ENCODE results near the gene TACC3. TPM values are rescaled to one million over a fixed set of nuclear protein-coding genes. Genes with fewer than 3 reads are reported as not detected.

Gene TACC3
- total and polyA plus RNA-seq, 5 experiments from 2014 or later = 38.7 to 150 (median 91.6) TPM

DNA sequence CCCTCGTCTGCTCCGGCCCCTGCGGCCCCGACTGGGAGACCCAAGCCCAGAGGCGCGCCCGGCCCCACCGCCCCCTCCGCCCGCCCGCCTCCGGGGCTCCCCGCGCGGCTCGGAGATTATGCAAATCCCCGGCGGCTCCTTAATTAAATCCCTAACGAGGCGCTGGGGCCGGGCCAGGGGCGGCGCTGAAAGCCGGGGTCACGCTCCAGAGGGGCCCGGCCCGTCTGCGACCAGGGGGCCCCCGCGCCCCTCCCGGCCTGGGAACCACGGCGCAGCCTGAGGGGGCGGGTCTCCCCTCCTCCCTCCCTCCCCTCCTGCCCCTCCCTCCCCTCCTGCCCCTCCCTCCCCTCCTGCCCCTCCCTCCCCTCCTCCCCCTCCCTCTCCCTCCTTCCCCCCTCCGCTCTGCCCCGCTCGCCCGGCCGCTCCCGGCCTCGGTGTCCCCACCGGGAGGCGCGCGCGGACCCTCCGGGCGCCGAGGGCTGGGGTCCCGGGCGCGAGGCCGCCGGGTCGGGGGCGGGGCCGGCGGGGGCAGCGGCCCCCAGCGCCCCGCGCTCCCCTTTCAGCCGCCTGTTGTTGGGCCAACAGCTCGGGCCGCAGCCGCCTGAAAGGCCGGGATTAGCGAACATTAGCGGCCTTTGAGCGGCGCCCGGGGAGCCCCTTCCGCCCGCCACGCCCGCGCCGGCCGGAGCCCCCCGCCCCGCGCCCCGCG is 45.9 kb downstream of the TACC3 start:
- ATAC-seq = peak; percentile 8 to 46
- H3K27ac Mint-ChIP-seq = no peak overlapping the region
- H3K4me1 Mint-ChIP-seq = peaks cover 2 to 22% (median 8%) of the 10 kb centered on the region in 4 donors
- no peaks in the 10 kb centered on the region for H3K36me3 Mint-ChIP-seq
- H3K9me3 Mint-ChIP-seq = no peaks in the 10 kb centered on the region
- DNase-seq = no peak
- POLR2A ChIA-PET = no interaction called here
- H3K27me3 Mint-ChIP-seq = peaks cover 2 to 36% (median 8%) of the 10 kb centered on the region in 5 donors
- peak overlapping the region in 1 of 10 donors; percentile 43 for H3K4me3 Mint-ChIP-seq

DNA sequence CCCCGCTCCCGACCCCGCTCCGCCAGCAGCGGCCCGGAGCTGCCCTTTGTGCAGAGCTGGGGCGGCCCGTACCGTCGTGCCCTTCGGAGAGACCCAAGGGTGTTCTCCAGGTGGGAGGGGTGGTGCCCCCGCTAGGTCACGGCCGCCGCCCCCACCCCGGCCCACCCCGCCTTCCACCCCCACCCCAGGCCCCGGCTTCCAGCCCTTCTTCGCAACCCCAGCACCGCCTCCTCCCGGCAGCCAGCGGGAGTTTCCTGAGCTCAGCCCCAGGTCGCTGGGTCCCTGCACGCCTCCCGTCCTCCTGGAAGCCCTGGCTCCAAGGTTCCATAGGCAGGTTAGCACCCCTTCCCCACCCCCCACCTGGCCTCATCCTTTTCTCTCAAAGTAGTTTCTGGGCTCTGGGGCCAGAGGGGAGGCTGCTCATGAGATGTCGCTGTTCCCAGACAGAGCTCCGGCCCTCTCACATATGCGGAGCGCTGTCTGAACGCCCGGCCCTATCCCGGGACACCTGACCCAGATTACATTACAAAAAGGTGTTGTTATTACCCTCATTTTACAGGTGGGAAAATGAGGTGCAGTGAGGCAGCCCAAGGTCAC is 46.5 kb downstream of the TACC3 start:
- Mint-ChIP-seq H3K4me1 (peaks cover 2 to 22% (median 8%) of the 10 kb centered on the region in 4 donors), H3K27me3 (peaks cover 2 to 34% (median 8%) of the 10 kb centered on the region in 5 donors), H3K4me3 (peak overlapping the region; percentile 39 to 84 (median 58)), H3K9me3 (no peaks in the 10 kb centered on the region), H3K36me3 (no peaks in the 10 kb centered on the region), H3K27ac (no peak overlapping the region)
- ATAC-seq (peak; percentile 54), DNase-seq (peak in 1 of 10 donors; percentile 12)
- POLR2A ChIA-PET = no interaction called here

DNA sequence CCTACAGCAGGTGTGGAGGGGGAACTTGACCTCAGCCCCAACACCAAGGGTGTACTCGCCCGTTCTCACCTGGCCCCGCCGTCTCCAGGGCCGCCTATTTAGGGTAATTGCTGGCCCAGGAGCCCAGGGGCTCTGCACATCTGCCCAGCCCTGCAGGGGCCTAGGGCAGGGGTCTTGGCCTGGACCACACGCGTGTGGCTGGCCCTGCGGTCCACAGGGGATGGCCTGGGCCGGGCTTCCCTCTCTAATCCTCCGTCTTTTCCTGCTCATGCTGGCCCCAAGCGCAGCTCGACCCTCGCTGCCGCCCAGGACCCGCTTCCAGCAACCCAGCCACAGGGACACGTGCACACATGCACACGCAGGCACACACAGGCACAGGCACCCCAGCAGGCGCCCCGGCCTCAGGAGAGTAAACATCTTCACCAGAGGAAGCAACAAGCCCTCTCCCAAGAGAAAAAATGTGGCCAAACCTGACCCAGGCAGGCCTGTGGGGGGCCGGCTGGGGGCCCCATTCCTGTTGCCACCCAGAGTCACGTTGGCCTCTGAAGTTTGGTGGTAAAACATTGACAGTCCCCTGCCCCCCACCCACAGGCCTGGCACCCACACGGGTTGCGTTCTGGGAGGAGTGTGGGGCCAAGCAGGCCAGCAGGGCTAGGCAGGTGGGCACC is 47.2 kb downstream of the TACC3 start:
- peak overlapping the region; percentile 43 to 84 (median 70) for H3K4me3 Mint-ChIP-seq
- POLR2A ChIA-PET = no interaction called here
- no peak overlapping the region for H3K27ac Mint-ChIP-seq
- peaks cover 2 to 22% (median 8%) of the 10 kb centered on the region in 4 donors for H3K4me1 Mint-ChIP-seq
- H3K27me3 Mint-ChIP-seq = peaks cover 2 to 32% (median 8%) of the 10 kb centered on the region in 5 donors
- DNase-seq = no peak
- H3K36me3 Mint-ChIP-seq = no peaks in the 10 kb centered on the region
- H3K9me3 Mint-ChIP-seq = no peaks in the 10 kb centered on the region
- ATAC-seq = no peak

DNA sequence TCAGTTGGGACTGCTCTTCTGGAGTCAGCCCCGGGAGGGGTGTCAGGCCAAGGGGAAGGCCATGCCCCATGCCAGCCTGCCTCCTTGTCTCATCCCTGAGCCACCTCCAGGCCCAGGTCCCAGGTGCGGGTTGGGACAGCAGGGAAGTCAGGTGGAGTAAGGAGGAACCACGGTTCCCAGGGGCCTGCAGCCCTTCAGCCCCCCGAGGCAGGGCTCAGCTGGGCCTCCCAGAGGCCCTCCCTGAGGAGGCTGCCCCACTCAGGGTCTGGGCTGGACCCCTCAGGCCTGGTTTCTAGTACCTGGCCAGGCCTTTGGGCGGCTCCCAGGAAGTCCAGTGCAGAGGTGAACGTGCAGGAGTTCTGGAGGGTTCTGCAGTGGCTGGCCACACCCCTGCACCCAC is 48.4 kb downstream of the TACC3 start:
- POLR2A ChIA-PET = interaction anchor here (0.6 kb wide), 1 partner anchor 129 kb away, joined by 4 read pairs; no protein-coding TSS in a partner anchor
- no peak overlapping the region for H3K27ac Mint-ChIP-seq
- DNase-seq = no peak
- H3K27me3 Mint-ChIP-seq = peaks cover 1 to 23% (median 8%) of the 10 kb centered on the region in 5 donors
- no peak for ATAC-seq
- no peak overlapping the region for H3K4me3 Mint-ChIP-seq
- no peaks in the 10 kb centered on the region for H3K36me3 Mint-ChIP-seq
- H3K9me3 Mint-ChIP-seq = no peaks in the 10 kb centered on the region
- peaks cover 2 to 22% (median 8%) of the 10 kb centered on the region in 4 donors for H3K4me1 Mint-ChIP-seq

DNA sequence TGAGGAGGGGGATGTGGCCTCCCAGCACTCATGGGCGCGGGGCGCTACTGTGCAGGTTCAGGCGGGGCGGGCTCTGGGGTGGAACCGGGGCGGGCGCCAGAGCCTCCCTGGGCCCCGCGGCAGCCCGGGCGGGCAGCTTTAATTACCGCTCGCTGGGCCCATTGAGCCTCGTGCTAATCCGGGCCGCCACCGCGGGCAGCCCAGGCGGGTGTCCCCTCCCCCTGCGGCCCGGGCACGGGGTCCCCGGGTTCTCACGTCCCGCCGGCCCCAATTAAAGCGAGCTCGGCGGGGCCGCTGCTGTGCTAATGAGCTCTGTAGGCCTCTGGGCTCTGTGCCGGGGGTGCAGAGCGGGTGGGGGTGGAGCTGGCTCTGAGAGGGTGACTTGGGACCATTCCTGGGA is 48.9 kb downstream of the TACC3 start:
- POLR2A ChIA-PET = no interaction called here
- no peaks in the 10 kb centered on the region for H3K9me3 Mint-ChIP-seq
- ATAC-seq = no peak
- no peak overlapping the region for H3K27ac Mint-ChIP-seq
- peaks cover 2 to 22% (median 8%) of the 10 kb centered on the region in 4 donors for H3K4me1 Mint-ChIP-seq
- H3K4me3 Mint-ChIP-seq = no peak overlapping the region
- DNase-seq = no peak
- peaks cover 1 to 18% (median 8%) of the 10 kb centered on the region in 5 donors for H3K27me3 Mint-ChIP-seq
- H3K36me3 Mint-ChIP-seq = no peaks in the 10 kb centered on the region

DNA sequence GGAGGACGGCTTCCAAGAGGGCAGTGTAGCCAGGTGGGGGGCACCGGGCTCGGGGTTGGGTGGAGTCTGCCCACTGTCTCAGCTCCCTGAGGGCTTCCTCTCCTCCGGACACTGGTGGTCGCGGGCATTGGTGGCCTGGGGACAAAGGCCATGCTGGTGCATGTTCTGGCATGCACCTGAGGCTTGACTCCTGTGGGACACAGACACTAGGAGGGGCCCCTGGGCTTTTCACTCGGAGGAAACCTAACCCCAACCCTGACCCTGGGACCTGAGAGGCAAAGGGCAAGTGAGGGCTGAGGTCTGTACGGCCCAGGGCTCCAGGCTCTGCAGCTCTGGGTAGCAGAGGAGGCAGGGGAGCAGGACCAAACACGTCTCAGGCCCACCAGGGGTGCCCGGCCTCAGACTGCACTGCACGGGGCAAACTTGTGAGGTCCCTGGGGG is 49.5 kb downstream of the TACC3 start:
- Mint-ChIP-seq H3K27me3 (peaks cover 1 to 12% (median 4%) of the 10 kb centered on the region in 5 donors), H3K4me3 (no peak overlapping the region), H3K9me3 (no peaks in the 10 kb centered on the region), H3K4me1 (peaks cover 2 to 17% (median 6%) of the 10 kb centered on the region in 4 donors), H3K36me3 (no peaks in the 10 kb centered on the region), H3K27ac (no peak overlapping the region)
- POLR2A ChIA-PET = no interaction called here
- ATAC-seq = no peak
- no peak for DNase-seq

DNA sequence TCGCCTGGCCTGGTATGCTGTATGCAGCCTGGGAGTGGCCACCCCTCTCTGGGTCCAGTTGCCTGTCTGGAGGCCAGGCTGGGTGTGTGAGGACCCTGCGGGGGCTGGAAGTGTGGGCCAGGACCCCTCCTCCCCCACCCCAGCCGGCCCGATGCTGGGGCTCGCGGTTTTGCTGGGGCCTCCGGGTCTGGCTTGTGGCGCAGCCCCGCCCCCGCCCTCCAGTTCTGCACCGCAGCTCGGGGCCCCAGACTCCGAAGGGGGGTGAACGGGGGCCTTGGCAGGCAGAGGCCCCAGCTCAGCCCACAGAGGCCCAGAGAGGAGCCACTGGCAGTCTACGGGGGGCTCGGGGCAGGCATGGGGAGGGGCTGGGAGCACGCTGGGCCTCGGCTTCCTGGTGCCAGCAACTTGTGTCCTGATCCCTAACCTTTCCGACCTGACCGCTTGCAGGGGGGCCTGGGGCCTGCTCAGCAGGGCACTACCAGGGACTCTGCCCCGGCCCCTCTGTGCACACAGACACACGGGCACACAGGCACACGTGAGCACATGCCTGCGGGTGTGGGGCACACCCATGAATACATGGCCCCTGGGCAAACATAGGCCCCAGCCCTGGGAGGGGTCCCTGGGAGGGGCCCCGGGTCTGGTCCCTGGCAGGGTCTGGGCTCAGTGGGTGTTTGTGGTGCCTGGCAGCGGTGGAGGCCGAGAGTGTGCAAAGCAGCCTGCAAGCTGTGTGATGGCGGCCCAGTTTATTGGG is 50.4 kb downstream of the TACC3 start:
- peak overlapping the region in 3 of 10 donors; percentile 34 to 55 (median 43) for H3K4me3 Mint-ChIP-seq
- ATAC-seq (peak; percentile 58 to 71), DNase-seq (peak in 1 of 10 donors; percentile 19)
- H3K27ac Mint-ChIP-seq = no peak overlapping the region
- no peaks in the 10 kb centered on the region for H3K36me3 Mint-ChIP-seq
- peaks cover 1 to 12% (median 4%) of the 10 kb centered on the region in 5 donors for H3K27me3 Mint-ChIP-seq
- peaks cover 2 to 17% (median 6%) of the 10 kb centered on the region in 4 donors for H3K4me1 Mint-ChIP-seq
- no peaks in the 10 kb centered on the region for H3K9me3 Mint-ChIP-seq
- POLR2A ChIA-PET = no interaction called here

DNA sequence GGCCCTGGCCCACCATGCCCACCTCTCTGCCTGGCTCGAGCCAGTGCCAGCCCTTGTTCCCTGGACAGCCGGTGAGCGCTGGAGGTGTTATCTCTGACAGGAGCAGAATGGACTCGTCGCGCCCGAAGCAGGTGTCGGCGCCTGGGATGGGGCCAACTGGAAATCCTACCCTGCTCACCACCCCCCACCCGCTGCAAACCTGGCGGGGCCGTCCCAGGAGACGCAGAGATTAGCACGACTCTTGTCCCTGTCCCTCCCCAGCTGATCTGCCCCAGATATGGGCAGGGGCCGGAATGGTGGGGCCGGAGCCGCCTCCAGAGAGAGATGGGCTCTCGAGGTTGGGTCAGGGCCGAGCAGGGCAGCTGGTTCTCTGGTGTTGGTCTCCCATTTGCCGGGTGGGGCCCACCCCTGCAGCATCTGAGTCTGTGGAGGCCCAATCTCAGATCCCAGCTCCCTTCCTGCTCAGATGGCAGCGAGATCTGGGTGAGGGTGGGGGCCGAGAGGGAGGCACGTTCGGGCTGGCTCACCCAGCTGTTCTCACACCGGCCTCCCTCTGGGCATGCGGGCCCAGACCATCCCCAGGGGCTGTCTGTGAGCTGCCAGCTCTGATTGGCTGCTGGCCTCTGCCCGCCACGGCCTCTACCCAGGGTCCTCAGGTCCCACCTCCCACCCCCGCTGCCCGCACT is 51.7 kb downstream of the TACC3 start:
- H3K36me3 Mint-ChIP-seq = no peaks in the 10 kb centered on the region
- no peak overlapping the region for H3K27ac Mint-ChIP-seq
- peaks cover 1 to 10% (median 4%) of the 10 kb centered on the region in 5 donors for H3K27me3 Mint-ChIP-seq
- H3K4me3 Mint-ChIP-seq = no peak overlapping the region
- POLR2A ChIA-PET = no interaction called here
- H3K4me1 Mint-ChIP-seq = peaks cover 2 to 14% (median 5%) of the 10 kb centered on the region in 4 donors
- ATAC-seq (no peak), DNase-seq (no peak)
- no peaks in the 10 kb centered on the region for H3K9me3 Mint-ChIP-seq

DNA sequence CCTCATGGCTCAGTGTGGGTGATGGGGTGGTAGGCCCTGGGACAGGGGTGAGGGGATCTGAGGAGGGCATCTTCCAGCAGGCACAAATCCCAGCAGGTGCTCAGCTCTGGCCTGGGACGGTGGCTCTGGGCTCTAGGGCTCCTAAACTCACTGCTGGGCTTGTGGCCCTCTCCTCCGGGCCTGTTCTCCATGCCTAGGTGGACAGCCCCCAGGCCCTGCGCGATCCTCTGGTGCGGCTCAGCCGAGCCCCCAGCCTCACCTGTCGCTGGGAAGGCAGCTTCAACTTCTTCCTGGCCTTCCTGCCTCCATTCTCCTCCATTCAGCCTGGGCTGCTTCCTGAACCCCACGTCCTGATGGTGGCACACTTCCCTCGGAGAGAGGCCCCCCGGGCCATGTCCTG is 52.4 kb downstream of the TACC3 start:
- peaks cover 0 to 2% (median under 1%) of the 10 kb centered on the region in 5 donors for H3K27me3 Mint-ChIP-seq
- no peak for DNase-seq
- POLR2A ChIA-PET = no interaction called here
- H3K27ac Mint-ChIP-seq = no peak overlapping the region
- no peak for ATAC-seq
- H3K4me1 Mint-ChIP-seq = peaks cover 0 to 6% (median 2%) of the 10 kb centered on the region in 4 donors
- H3K36me3 Mint-ChIP-seq = no peaks in the 10 kb centered on the region
- H3K4me3 Mint-ChIP-seq = no peak overlapping the region
- no peaks in the 10 kb centered on the region for H3K9me3 Mint-ChIP-seq

DNA sequence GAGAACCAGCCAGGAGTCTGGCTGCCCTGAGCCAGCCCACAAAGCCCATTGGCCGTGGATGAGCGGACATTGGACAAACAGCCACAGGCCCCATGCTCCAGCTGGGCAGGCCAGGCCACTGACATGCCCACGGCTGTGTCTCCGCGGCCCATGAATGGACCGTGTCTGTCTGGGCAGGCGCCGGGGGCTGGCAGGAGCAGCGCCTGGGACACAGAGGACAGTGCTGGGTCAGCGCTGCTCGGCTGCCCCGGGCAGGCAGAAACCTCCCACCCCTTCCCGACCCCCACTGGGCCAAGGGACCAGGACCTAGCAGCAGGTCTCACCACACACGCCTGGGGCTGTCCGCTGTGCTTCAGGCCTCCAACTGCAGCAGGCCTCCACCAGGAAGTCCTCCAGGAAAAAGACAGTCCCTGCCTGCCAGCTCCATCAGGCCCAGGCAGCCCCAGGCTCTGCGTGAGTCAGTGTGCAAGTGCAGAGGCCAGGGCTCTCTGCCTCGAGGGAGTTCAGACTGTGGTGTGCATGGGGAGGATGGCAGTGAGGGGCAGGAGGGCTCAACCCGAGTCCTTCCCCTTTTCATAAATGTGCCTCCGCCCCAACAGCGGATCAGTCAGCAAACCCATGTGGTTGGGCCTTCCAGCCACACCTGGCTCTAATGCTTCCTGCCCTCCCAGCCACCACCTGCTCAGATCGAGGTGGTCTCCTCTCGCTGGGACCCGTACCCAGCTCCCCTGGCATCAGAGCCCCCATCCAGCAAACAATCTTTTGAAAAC is 54.6 kb downstream of the TACC3 start:
- Mint-ChIP-seq H3K9me3 (no peaks in the 10 kb centered on the region), H3K36me3 (no peaks in the 10 kb centered on the region), H3K4me1 (peaks cover 0 to 6% (median 2%) of the 10 kb centered on the region in 4 donors), H3K27ac (no peak overlapping the region), H3K27me3 (no peaks in the 10 kb centered on the region), H3K4me3 (no peak overlapping the region)
- DNase-seq (no peak), ATAC-seq (no peak)
- POLR2A ChIA-PET = no interaction called here

DNA sequence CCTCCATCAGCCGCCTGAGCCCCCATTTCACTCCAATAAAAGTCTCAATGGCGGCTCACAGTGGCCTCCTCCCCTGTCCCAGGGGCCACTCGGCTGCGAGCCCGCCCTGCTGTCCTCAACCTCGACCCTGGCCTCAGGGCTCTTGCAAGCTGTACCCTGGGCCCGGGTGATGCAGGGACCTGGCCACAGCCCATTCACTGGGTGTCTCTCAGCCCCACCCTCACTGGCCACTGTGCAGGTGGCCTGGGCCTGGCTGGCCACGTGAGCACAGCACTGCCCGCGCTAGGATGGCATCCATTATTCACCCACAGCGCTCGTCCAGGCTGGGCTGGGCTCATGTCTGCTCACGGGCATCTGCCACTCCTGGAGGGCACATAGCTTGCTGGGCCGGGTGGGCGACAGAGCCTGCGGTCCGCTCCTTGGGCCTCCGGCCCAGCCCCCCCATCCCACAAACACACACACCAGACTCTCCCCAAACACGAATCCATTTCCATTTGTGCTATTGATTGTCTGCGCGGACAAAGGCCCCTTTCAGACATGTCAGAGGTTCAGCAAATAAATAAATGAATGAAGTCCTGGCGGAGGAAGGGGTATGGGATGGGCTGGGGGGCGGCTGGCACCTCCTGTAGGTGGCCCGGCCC is 55.3 kb downstream of the TACC3 start:
- no peaks in the 10 kb centered on the region for H3K27me3 Mint-ChIP-seq
- POLR2A ChIA-PET = no interaction called here
- no peak for DNase-seq
- peaks cover 0 to 5% (median 2%) of the 10 kb centered on the region in 4 donors for H3K4me1 Mint-ChIP-seq
- no peak for ATAC-seq
- no peaks in the 10 kb centered on the region for H3K36me3 Mint-ChIP-seq
- H3K4me3 Mint-ChIP-seq = no peak overlapping the region
- H3K27ac Mint-ChIP-seq = no peak overlapping the region
- no peaks in the 10 kb centered on the region for H3K9me3 Mint-ChIP-seq

Measured in naive thymus-derived CD8-positive, alpha-beta T cell (primary cell).